ENCODE measurements around the gene DNAH6. TPM values are rescaled to one million over a fixed set of nuclear protein-coding genes. Genes with fewer than 3 reads are reported as not detected.

Gene DNAH6
- total and polyA plus RNA-seq, 2 of the 13 experiments (the other 11 are each of a cell fraction or from before 2014, with no cell fraction given): 0.01 TPM; not detected in 1

GRCh38 chr2:84792856-84793522 lies 276.7 kb downstream of the DNAH6 start:
- Histone ChIP-seq H4K20me1 (ENCODE audit: insufficient read depth, low read length) (no peaks in the 10 kb centered on the region; the same call in 1 of the 2 replicates), H3K4me2 (ENCODE audit: low read depth, low read length) (no peak overlapping the region), H3K4me3 (replicated peaks in 1 of 3; ENCODE audit: insufficient read depth in 1 of 3, low read depth in 2 of 3, low read length in 3 of 3) (no peak overlapping the region), H3K27ac (ENCODE audit: extremely low read length, insufficient read depth, low read length) (no peak overlapping the region), H2AFZ (ENCODE audit: low read length) (no peak overlapping the region), H3K4me1 (ENCODE audit: insufficient read depth, low read length) (no peaks in the 10 kb centered on the region), H3K9ac (ENCODE audit: insufficient read depth, low read depth, low read length) (no peak overlapping the region), H3K79me2 (ENCODE audit: insufficient read depth, low read length) (no peaks in the 10 kb centered on the region), H3K27me3 (ENCODE audit: control insufficient read depth in 1 of 2, insufficient read depth in 2 of 2, low read length in 2 of 2) (no peaks in the 10 kb centered on the region), H3K9me3 (ENCODE audit: low read length) (no peaks in the 10 kb centered on the region), H3K36me3 (replicated peaks in 1 of 2; ENCODE audit: control insufficient read depth in 1 of 2, insufficient read depth in 2 of 2, low read length in 2 of 2) (no peaks in the 10 kb centered on the region)
- WGBS (ENCODE audit: low lambda C conversion rate): 32% methylated on average over 6 of the region's 6 CpGs
- intact Hi-C loops (cut with micrococcal nuclease; ENCODE audit: unreplicated experiment): no loop called here
- no TSS peak for BruUV-seq (replicated peaks)
- in situ Hi-C loops (cut with HindIII; ENCODE audit: extremely low pct_ligation_motif_present, low pct_unique_long_range_greater_than_20kb): no loop called here
- TF ChIP-seq ZNF281 (CRISPR knock-in tag; IDR thresholded peaks at IDR 0.05; ENCODE audit: borderline replicate concordance) (no peak), KDM2A (CRISPR knock-in tag; IDR thresholded peaks at IDR 0.05; ENCODE audit: borderline replicate concordance, low read depth) (no peak), HOXD1 (CRISPR knock-in tag; IDR thresholded peaks at IDR 0.05) (no peak), HNF1B (CRISPR knock-in tag; IDR thresholded peaks at IDR 0.05) (no peak), PHF5A (CRISPR knock-in tag; IDR thresholded peaks at IDR 0.05; ENCODE audit: low read depth, unreplicated experiment) (no peak), RAD21 (CRISPR knock-in tag; IDR thresholded peaks at IDR 0.05) (no peak), ZBTB8A (CRISPR knock-in tag; IDR thresholded peaks at IDR 0.05; ENCODE audit: borderline replicate concordance, low read depth) (no peak), CHD4 (IDR thresholded peaks at IDR 0.05; ENCODE audit: borderline replicate concordance, low read length) (no peak), ZNF263 (CRISPR knock-in tag; IDR thresholded peaks at IDR 0.05) (no peak), HOXA3 (CRISPR knock-in tag; IDR thresholded peaks at IDR 0.05) (no peak), ZNF562 (CRISPR knock-in tag; IDR thresholded peaks at IDR 0.05; ENCODE audit: borderline replicate concordance) (no peak), ZNF33A (CRISPR knock-in tag; IDR thresholded peaks at IDR 0.05; ENCODE audit: borderline replicate concordance) (no peak), CENPBD1 (CRISPR knock-in tag; IDR thresholded peaks at IDR 0.05; ENCODE audit: borderline replicate concordance, low read depth) (no peak), ZBTB7A (CRISPR knock-in tag; IDR thresholded peaks at IDR 0.05) (no peak), SRF (IDR thresholded peaks at IDR 0.05; ENCODE audit: low read depth, low read length) (no peak), ZFP62 (CRISPR knock-in tag; IDR thresholded peaks at IDR 0.05) (no peak), RBM39 (IDR thresholded peaks at IDR 0.05; ENCODE audit: low read depth, low read length, poor library complexity, severe bottlenecking) (no peak), HDAC1 (CRISPR knock-in tag; IDR thresholded peaks at IDR 0.05) (no peak), BRD4 (CRISPR knock-in tag; IDR thresholded peaks at IDR 0.05) (no peak)
- DNase-seq (ENCODE audit: low spot score): no peak
- no peak for FAIRE-seq
- POLR2A ChIA-PET: no interaction called here
- CTCF ChIA-PET (ENCODE audit: low intra/inter-chr PET ratio, low total read pairs): no interaction called here
- no peak for ATAC-seq
